Trophoblast cell (in vitro differentiated cells and primary cell): Measurements from ENCODE around the gene TAS2R46.

Source experiments
- DNase-seq, 2 donors: peaks; one replicate each; pipeline ENCODE4 v3.0.0-alpha.2; 2016
- H2AFZ ChIP-seq: 2 replicates; pipeline ENCODE4 v1.6.1; 2013; ENCODE audit warnings: low read length, moderate library complexity, mild to moderate bottlenecking; ENCODE audit not compliant: insufficient read depth, poor library complexity
- H2AK5ac ChIP-seq: 2 replicates; pipeline ENCODE4 v1.6.1; 2013; ENCODE audit warnings: mild to moderate bottlenecking, low read length
- H2BK120ac ChIP-seq: 2 replicates; pipeline ENCODE4 v1.6.1; 2013; ENCODE audit warnings: low read length, mild to moderate bottlenecking, moderate library complexity; ENCODE audit not compliant: insufficient read depth, poor library complexity
- H2BK12ac ChIP-seq: 2 replicates; pipeline ENCODE4 v1.6.1; 2013; ENCODE audit warnings: mild to moderate bottlenecking, low read length, moderate library complexity
- H2BK5ac ChIP-seq: 2 replicates; pipeline ENCODE4 v1.6.1; 2013; ENCODE audit warnings: low read length, low read depth, moderate library complexity, mild to moderate bottlenecking; ENCODE audit not compliant: poor library complexity
- H3K14ac ChIP-seq: 2 replicates; pipeline ENCODE4 v1.6.1; 2013; ENCODE audit warnings: mild to moderate bottlenecking, low read length
- H3K18ac ChIP-seq: 2 replicates; pipeline ENCODE4 v1.6.1; 2013; ENCODE audit warnings: mild to moderate bottlenecking, low read length
- H3K23ac ChIP-seq: 2 replicates; pipeline ENCODE4 v1.6.1; 2013; ENCODE audit warnings: low read length
- H3K27ac ChIP-seq: 2 replicates; pipeline ENCODE4 v1.5.1; 2013; ENCODE audit warnings: low read depth, mild to moderate bottlenecking, inconsistent platforms, low read length, moderate library complexity
- H3K27me3 ChIP-seq: 2 replicates; pipeline ENCODE4 v1.6.1; 2013; ENCODE audit warnings: inconsistent platforms, mild to moderate bottlenecking, low read length, moderate library complexity; ENCODE audit not compliant: insufficient read depth
- H3K36me3 ChIP-seq, 2 experiments: 1 replicate in 1 of 2; 2 replicates in 1 of 2; pipeline ENCODE4 v1.6.1; 2013; ENCODE audit warnings: low read length in 2 of 2, mild to moderate bottlenecking in 2 of 2, moderate library complexity in 1 of 2; ENCODE audit not compliant: insufficient read depth in 2 of 2, control insufficient read depth in 1 of 2
- H3K4ac ChIP-seq: 2 replicates; pipeline ENCODE4 v1.6.1; 2013; ENCODE audit warnings: low read depth, mild to moderate bottlenecking, low read length, moderate library complexity
- H3K4me1 ChIP-seq, 2 experiments: 1 replicate in 1 of 2; 2 replicates in 1 of 2; pipeline ENCODE4 v1.6.1; 2013; ENCODE audit warnings: low read length in 2 of 2, mild to moderate bottlenecking in 2 of 2, moderate library complexity in 1 of 2; ENCODE audit not compliant: insufficient read depth in 2 of 2, control insufficient read depth in 1 of 2
- H3K4me2 ChIP-seq: 2 replicates; pipeline ENCODE4 v1.6.1; 2013; ENCODE audit warnings: inconsistent platforms, mild to moderate bottlenecking, low read length, moderate library complexity
- H3K4me3 ChIP-seq: 2 replicates; pipeline ENCODE4 v1.5.1; 2013; ENCODE audit warnings: mild to moderate bottlenecking, low read depth, low read length, inconsistent platforms
- H3K79me1 ChIP-seq: one replicate; pipeline ENCODE4 v1.6.1; 2013; ENCODE audit warnings: low read length
- H3K79me2 ChIP-seq: 2 replicates; pipeline ENCODE4 v1.6.1; 2013; ENCODE audit warnings: low read length, mild to moderate bottlenecking; ENCODE audit not compliant: control insufficient read depth, insufficient read depth, poor library complexity
- H3K9ac ChIP-seq: 2 replicates; pipeline ENCODE4 v1.6.1; 2013; ENCODE audit warnings: mild to moderate bottlenecking, low read length
- H3K9me3 ChIP-seq: 2 replicates; pipeline ENCODE4 v1.6.1; 2013; ENCODE audit warnings: low read depth, mild to moderate bottlenecking, control low read depth, inconsistent platforms, low read length; ENCODE audit not compliant: insufficient read depth
- H4K12ac ChIP-seq: 2 replicates; pipeline ENCODE4 v1.6.1; 2013; ENCODE audit warnings: low read depth, mild to moderate bottlenecking, low read length, moderate library complexity
- H4K8ac ChIP-seq: 2 replicates; pipeline ENCODE4 v1.6.1; 2013; ENCODE audit warnings: low read depth, mild to moderate bottlenecking, low read length, moderate library complexity
- H4K91ac ChIP-seq: one replicate; pipeline ENCODE4 v1.6.1; 2013; ENCODE audit warnings: low read depth, mild to moderate bottlenecking, low read length, moderate library complexity
- WGBS: extraction: QIAGEN DNeasy Blood & Tissue Kit; methylation state at CpG from one replicate; pipeline ENCODE4 v1.1.7; 2013; ENCODE audit warnings: missing lambda C conversion rate; ENCODE audit not compliant: insufficient read length, insufficient coverage; ENCODE audit errors: extremely low coverage; 5-methylcytosine and 5-hydroxymethylcytosine counted together

TAS2R46 gene

DNA sequence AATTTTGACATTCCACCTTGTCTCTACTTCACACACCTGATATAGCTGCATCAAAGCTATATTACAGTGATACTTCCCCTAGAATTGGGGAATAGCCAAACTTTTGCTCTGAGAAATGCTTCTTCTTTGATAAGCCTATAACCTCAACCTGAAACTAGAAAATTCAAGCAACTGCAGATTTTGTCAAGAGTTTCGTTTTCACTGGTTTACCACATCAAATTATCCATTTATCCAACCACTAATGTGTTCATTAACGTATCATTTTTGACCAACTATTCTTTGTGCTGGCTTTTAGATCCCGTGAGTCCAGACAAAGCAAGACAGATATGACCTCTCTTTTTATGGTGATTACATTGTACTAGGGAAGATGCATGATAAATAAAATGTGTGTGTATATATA is 13.5 kb upstream of the TAS2R46 start:
- no peaks in the 10 kb centered on the region for H3K36me3 ChIP-seq
- H3K4me2 ChIP-seq, result no peak overlapping the region
- H3K23ac ChIP-seq, result no peak overlapping the region
- H3K4me3 ChIP-seq, result no peak overlapping the region
- no peak overlapping the region for H3K9ac ChIP-seq
- H4K91ac ChIP-seq, result no peak overlapping the region
- no peaks in the 10 kb centered on the region for H3K79me2 ChIP-seq
- no peak overlapping the region for H2BK12ac ChIP-seq
- no peak overlapping the region for H2AFZ ChIP-seq
- no peaks in the 10 kb centered on the region for H3K4me1 ChIP-seq
- H3K27me3 ChIP-seq, result no peaks in the 10 kb centered on the region
- H3K4ac ChIP-seq, result no peak overlapping the region
- no peaks in the 10 kb centered on the region for H3K79me1 ChIP-seq
- H3K14ac ChIP-seq, result no peak overlapping the region
- H4K12ac ChIP-seq, result no peak overlapping the region
- no peak overlapping the region for H3K18ac ChIP-seq
- no CpG with 5 or more reads among the region's 3 CpGs for WGBS
- no peak overlapping the region for H3K27ac ChIP-seq
- no peak for DNase-seq
- no peaks in the 10 kb centered on the region for H3K9me3 ChIP-seq
- H2BK5ac ChIP-seq, result no peak overlapping the region
- H2AK5ac ChIP-seq, result no peak overlapping the region
- no peak overlapping the region for H4K8ac ChIP-seq
- H2BK120ac ChIP-seq, result no peak overlapping the region

DNA sequence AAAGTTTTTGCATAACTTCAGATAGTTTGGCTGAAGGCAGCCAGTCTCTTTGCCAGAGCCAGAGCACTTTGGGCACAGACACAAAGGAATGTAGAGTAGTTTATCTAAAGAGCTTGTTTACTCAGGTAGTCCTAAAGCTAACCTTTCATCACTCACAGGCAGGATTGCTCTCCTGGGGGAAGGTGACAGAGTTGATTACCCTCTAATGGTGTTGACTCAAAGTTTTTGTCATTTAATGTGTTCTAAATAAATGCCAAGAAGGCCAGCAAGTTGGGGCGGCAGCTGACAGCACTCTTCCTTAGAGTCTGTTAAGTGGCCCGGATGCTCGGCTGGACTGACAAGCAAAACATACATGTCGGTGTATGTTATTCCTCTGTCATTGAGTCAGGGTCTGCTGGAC is 9.3 kb upstream of the TAS2R46 start:
- H2BK120ac ChIP-seq, result no peak overlapping the region
- WGBS, result no CpG with 5 or more reads among the region's 4 CpGs
- H3K79me2 ChIP-seq, result no peaks in the 10 kb centered on the region

DNA sequence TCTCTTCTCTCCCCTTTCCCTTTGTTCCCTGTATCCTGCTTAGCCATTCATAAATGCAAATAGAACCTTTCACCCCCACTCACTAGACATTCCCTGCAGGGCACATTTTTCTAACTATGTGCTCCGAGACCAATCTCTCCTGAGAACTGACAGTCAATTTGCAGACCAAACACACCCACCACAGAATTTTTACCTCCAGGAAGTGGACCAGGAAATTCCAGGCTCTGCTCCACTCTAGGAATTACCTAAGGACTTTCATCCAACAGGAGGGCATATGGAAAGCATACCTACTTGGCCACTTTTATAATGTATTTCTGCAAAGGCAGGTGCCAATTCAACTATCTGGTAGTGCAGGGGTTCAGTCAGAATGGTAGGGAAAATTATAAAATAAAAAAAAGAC is 8.9 kb upstream of the TAS2R46 start:
- no peak overlapping the region for H3K4ac ChIP-seq
- peaks cover 0 to 1% of the 10 kb centered on the region in 2 experiments for H3K4me1 ChIP-seq
- no peaks in the 10 kb centered on the region for H3K79me2 ChIP-seq
- H2AFZ ChIP-seq, result no peak overlapping the region
- no peak overlapping the region for H2BK120ac ChIP-seq
- no peak overlapping the region for H4K91ac ChIP-seq
- H3K4me3 ChIP-seq, result no peak overlapping the region
- no peak for DNase-seq
- H3K23ac ChIP-seq, result no peak overlapping the region
- H2BK12ac ChIP-seq, result no peak overlapping the region
- no peaks in the 10 kb centered on the region for H3K79me1 ChIP-seq
- no peaks in the 10 kb centered on the region for H3K9me3 ChIP-seq
- H4K8ac ChIP-seq, result no peak overlapping the region
- no peak overlapping the region for H4K12ac ChIP-seq
- H2AK5ac ChIP-seq, result no peak overlapping the region
- no peak overlapping the region for H3K4me2 ChIP-seq
- H3K14ac ChIP-seq, result no peak overlapping the region
- H3K9ac ChIP-seq, result no peak overlapping the region
- no peak overlapping the region for H3K18ac ChIP-seq
- H3K27ac ChIP-seq, result no peak overlapping the region
- no peaks in the 10 kb centered on the region for H3K36me3 ChIP-seq
- H2BK5ac ChIP-seq, result no peak overlapping the region
- WGBS, result no CpG with 5 or more reads among the region's 1 CpG
- H3K27me3 ChIP-seq, result no peaks in the 10 kb centered on the region

More for the DNA sequence above, 9.3 kb upstream of the TAS2R46 start:
- Histone ChIP-seq H4K12ac (no peak overlapping the region), H3K18ac (no peak overlapping the region), H2AK5ac (no peak overlapping the region), H3K23ac (no peak overlapping the region), H3K4me2 (no peak overlapping the region), H2BK5ac (no peak overlapping the region), H3K36me3 (no peaks in the 10 kb centered on the region), H3K27ac (no peak overlapping the region), H3K4me3 (no peak overlapping the region), H3K27me3 (no peaks in the 10 kb centered on the region), H3K4ac (no peak overlapping the region), H3K79me1 (no peaks in the 10 kb centered on the region), H3K9me3 (no peaks in the 10 kb centered on the region), H4K8ac (no peak overlapping the region), H2AFZ (no peak overlapping the region), H3K4me1 (peaks cover 0 to 1% of the 10 kb centered on the region in 2 experiments), H3K9ac (no peak overlapping the region), H3K14ac (no peak overlapping the region), H4K91ac (no peak overlapping the region), H2BK12ac (no peak overlapping the region)
- no peak for DNase-seq

DNA sequence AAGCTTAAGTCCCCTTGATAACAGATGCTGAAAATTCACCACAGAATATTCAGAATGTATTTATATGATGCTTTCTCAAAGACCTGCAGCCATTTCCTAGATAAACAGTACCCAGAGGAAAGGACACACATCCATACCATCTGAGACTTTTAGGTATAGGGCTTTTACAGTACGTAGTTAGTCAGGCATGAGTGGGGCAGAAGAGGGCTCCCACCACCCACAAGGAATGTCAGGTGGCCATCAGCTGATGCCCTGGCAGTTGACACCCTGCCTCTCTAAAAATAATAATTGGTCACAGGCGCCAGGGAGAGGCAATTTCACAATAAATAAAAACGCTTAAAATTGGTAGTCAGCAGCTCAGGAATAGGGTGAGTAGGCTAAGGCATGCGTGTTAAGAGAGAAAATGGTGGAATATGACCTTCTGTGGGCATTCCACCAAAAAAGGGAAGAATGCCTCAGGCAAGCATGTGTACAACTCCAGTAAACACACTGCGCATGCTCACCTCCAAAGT is 7.8 kb upstream of the TAS2R46 start:
- Histone ChIP-seq H2AFZ (no peak overlapping the region), H3K4me2 (no peak overlapping the region), H3K36me3 (no peaks in the 10 kb centered on the region), H4K8ac (no peak overlapping the region), H3K9ac (no peak overlapping the region), H2BK5ac (no peak overlapping the region), H3K14ac (no peak overlapping the region), H4K91ac (no peak overlapping the region), H3K4me1 (peaks cover 0 to 1% of the 10 kb centered on the region in 2 experiments), H3K4me3 (no peak overlapping the region), H3K4ac (no peak overlapping the region), H3K23ac (no peak overlapping the region), H2AK5ac (no peak overlapping the region), H3K9me3 (no peaks in the 10 kb centered on the region), H3K27ac (no peak overlapping the region), H3K27me3 (no peaks in the 10 kb centered on the region), H3K79me1 (no peaks in the 10 kb centered on the region), H4K12ac (no peak overlapping the region), H2BK12ac (no peak overlapping the region), H3K18ac (no peak overlapping the region), H2BK120ac (no peak overlapping the region), H3K79me2 (no peaks in the 10 kb centered on the region)
- no peak for DNase-seq
- no CpG with 5 or more reads among the region's 5 CpGs for WGBS
